Measurements from ENCODE around the gene EHBP1.

- TF ChIP-seq CTCF (conservative IDR thresholded peaks at IDR 0.05; ENCODE audit: low read depth, low read length) = no peak
- TF ChIP-seq EZH2 (IDR thresholded peaks at IDR 0.05; ENCODE audit: borderline replicate concordance, low read depth, low read length, poor library complexity, severe bottlenecking) = no peak
Measured at GRCh38 chr2:62831729-62832128, 126.2 kb downstream of the EHBP1 start.
